Measurements from ENCODE around the gene NFU1. TPM values are rescaled to one million over a fixed set of nuclear protein-coding genes. Genes with fewer than 3 reads are reported as not detected.

Gene NFU1
- total RNA-seq, 1 donor from 2014 or later: 32.1 TPM

DNA sequence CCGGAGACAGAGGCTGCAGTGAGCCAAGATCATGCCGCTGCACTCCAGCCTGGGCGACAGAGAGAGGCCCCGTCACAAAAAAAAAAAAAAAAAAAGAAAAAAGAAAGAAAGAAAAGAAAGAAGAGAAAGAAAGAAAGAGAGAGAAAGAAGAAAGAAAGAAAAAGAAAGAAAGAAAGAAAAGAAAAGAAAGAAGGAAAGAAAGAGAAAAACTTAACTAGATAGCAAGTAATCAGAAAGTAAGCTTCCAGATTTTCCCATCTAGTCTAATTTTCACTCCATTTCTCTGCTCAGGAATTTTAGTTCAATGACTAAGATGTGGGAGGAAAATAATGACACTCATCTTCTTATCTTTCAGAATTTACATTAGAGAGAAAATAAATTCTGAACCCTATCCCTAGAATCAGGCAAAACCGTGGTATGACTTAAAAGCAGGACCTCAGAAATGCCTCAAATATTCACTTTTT is 52.6 kb downstream of the NFU1 start:
- DNase-seq (ENCODE audit: low read depth): no peak
- TF ChIP-seq, protein P1, sequence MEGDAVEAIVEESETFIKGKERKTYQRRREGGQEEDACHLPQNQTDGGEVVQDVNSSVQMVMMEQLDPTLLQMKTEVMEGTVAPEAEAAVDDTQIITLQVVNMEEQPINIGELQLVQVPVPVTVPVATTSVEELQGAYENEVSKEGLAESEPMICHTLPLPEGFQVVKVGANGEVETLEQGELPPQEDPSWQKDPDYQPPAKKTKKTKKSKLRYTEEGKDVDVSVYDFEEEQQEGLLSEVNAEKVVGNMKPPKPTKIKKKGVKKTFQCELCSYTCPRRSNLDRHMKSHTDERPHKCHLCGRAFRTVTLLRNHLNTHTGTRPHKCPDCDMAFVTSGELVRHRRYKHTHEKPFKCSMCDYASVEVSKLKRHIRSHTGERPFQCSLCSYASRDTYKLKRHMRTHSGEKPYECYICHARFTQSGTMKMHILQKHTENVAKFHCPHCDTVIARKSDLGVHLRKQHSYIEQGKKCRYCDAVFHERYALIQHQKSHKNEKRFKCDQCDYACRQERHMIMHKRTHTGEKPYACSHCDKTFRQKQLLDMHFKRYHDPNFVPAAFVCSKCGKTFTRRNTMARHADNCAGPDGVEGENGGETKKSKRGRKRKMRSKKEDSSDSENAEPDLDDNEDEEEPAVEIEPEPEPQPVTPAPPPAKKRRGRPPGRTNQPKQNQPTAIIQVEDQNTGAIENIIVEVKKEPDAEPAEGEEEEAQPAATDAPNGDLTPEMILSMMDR (conservative IDR thresholded peaks at IDR 0.05; ENCODE audit: low read depth, low read length): no peak
- H3K4me3 ChIP-seq (ENCODE audit: low read depth, low read length): no peak overlapping the region

DNA sequence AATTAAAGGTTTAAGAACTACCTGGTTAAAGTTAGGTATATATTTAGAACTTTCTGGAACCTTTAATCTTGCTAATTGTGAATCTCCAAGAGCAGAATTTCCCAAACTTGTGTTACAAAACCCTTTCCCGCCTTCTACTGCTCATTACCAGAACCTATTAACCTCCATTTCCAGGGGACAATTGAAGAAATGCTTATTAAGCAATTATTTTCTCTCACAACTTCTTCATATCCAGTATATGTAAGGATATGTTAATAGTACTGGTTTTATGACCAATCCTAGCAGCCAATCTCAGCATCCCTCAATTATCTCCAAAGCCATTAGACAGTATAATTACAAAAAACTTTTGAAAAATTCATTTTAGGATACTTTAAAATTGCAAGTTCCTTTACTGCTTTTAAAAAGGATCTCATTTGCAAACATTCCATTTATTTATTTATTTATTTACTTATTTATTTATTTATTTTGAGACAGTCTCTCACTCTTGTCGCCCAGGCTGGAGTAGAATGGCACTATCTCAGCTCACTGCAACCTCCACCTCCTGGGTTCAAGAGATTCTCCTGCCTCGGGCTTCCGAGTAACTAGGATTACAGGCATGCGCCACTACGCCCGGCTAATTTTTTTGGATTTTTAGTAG is 53.9 kb downstream of the NFU1 start:
- TF ChIP-seq, protein P1 (conservative IDR thresholded peaks at IDR 0.05; ENCODE audit: low read depth, low read length): no peak
- H3K4me3 ChIP-seq (ENCODE audit: low read depth, low read length): no peak overlapping the region
- no peak for DNase-seq (ENCODE audit: low read depth)

DNA sequence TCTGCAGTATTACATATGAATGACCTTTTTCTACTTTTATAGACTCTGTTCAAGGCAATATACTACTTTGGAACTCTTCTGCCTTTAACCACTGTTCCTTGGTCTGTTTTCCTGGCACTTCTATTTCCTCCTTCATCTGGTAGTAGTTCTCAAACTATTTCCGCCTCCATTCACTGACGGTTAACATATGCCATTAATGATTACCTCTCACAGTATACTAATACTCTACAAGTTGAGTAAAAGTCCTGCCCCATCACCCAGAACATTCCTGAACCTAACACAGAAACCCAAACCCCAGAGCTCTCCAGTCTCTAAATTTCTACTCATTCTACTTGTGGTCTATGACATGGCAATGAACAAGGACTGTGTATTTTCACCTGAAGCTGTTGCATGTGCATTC is 54.7 kb downstream of the NFU1 start:
- DNase-seq (ENCODE audit: low read depth): no peak
- no peak overlapping the region for H3K4me3 ChIP-seq (ENCODE audit: low read depth, low read length)
- TF ChIP-seq, protein P1 (conservative IDR thresholded peaks at IDR 0.05; ENCODE audit: low read depth, low read length): no peak

DNA sequence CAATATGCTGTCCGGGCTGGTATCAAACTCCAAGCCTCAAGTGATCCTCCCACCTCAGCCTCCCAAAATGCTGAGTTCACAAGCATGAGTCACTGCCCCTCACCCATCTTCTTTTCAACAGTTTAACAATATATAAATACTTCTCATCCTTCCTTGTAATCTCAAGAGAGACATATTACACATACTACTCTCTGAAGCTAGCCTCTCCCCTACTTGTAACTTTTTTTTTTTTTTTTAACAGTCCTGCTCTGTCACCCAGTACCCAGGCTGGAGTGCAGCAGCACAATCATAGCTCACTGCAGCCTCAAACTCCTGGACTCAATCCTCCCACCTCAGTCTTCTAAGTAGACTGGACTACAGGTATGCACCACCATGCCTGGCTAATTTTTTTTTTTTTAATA is 55.9 kb downstream of the NFU1 start:
- TF ChIP-seq, protein P1 (conservative IDR thresholded peaks at IDR 0.05; ENCODE audit: low read depth, low read length): no peak
- DNase-seq (ENCODE audit: low read depth): no peak
- no peak overlapping the region for H3K4me3 ChIP-seq (ENCODE audit: low read depth, low read length)

DNA sequence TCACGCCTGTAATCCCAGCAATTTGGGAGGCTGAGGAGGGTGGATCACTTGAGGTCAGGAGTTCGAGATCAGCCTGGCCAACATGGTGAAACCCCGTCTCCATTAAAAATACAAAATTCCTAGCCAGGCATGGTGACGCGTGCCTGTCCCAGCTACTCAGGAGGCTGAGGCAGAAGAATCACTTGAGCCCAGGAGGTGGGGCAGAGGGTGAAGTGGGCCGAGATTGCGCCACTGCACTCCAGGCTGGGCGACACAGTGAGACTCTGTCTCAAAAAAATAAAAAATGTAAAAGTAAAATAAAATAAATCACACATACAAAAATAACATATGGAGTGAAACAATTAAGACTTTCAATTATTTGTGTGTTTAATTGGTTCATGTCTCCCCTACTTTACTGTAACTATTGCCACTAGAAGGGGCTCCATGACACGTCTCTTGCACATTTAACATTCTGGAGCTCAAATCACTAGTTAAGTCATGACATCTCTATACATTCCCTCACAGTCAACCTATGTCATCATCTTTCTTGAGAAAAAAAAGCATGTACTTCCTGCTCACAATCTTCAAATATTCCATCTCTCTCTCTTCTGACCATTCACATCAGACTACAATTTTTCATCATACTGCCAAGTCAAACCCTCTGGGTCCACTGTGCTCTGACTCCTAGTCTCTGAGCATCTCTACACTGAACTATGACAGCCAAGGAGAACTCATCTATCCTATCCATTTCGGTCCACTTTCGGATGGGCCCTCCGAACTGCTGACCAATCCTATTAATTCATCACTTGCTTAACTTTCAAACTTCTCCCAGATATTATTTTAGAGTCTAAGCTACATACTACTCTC is 56.9 kb downstream of the NFU1 start:
- no peak overlapping the region for H3K4me3 ChIP-seq (ENCODE audit: low read depth, low read length)
- no peak for DNase-seq (ENCODE audit: low read depth)
- TF ChIP-seq, protein P1 (conservative IDR thresholded peaks at IDR 0.05; ENCODE audit: low read depth, low read length): no peak

DNA sequence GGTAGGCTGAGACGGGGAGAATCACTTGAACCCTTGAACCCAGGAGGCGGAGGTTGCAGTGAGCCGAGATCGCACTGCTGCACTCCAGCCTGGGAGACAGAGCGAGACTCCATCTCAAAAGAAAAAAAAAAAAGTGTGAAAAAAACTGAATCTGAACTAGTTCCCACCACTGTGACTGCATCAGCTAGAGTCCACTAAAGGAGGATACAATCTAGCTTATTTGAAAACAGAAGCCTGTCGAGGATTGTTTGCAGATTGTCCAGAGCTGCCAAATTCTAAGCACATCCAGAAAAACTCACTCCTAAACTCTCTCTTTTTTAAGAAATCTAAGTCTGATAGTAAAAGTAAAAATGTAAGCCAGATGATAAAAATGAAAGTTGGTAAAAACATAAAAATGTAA is 60.8 kb downstream of the NFU1 start:
- TF ChIP-seq, protein P1 (conservative IDR thresholded peaks at IDR 0.05; ENCODE audit: low read depth, low read length): no peak
- no peak overlapping the region for H3K4me3 ChIP-seq (ENCODE audit: low read depth, low read length)
- DNase-seq (ENCODE audit: low read depth): no peak

Data from epithelial cell of proximal tubule (primary cell).